SHP77 treated with DMSO at 0.1 percent for 48 hours (cell line): ENCODE data around the gene CSF2.
"Not testable (repeated sequence)": the region's sequence is repeated elsewhere in the genome, so short reads cannot be mapped to it uniquely, and the experiment has no call there.

Source experiments
- DNase-seq: peaks from one replicate; lab custom pipeline; 2025; lab: John Stamatoyannopoulos, UW

CSF2 gene

GRCh38 chr5:132087176-132087575, 13.6 kb downstream of the CSF2 start:
- DNase-seq: no peak

- no peak for DNase-seq
Measured at GRCh38 chr5:132087661-132088060, 14.1 kb downstream of the CSF2 start.

- DNase-seq: no peak
Measured at GRCh38 chr5:132089363-132089762, 15.8 kb downstream of the CSF2 start.

- no peak for DNase-seq
Measured at GRCh38 chr5:132090107-132090506, 16.5 kb downstream of the CSF2 start.

- DNase-seq: no peak
Measured at GRCh38 chr5:132093271-132093670, 19.7 kb downstream of the CSF2 start.

- DNase-seq: no peak
Measured at GRCh38 chr5:132094393-132095076, 20.9 kb downstream of the CSF2 start.

- no peak for DNase-seq
Measured at GRCh38 chr5:132095077-132095410, 21.5 kb downstream of the CSF2 start.

- no peak for DNase-seq
Measured at GRCh38 chr5:132095424-132095972, 21.9 kb downstream of the CSF2 start.

GRCh38 chr5:132096904-132097303, 23.3 kb downstream of the CSF2 start:
- DNase-seq: no peak

GRCh38 chr5:132098151-132098594, 24.6 kb downstream of the CSF2 start:
- no peak for DNase-seq

GRCh38 chr5:132098621-132099020, 25.0 kb downstream of the CSF2 start:
- no peak for DNase-seq

- no peak for DNase-seq
Measured at GRCh38 chr5:132099076-132099748, 25.6 kb downstream of the CSF2 start.

- no peak for DNase-seq
Measured at GRCh38 chr5:132099905-132100304, 26.3 kb downstream of the CSF2 start.

GRCh38 chr5:132100672-132101261, 27.2 kb downstream of the CSF2 start:
- DNase-seq: no peak

GRCh38 chr5:132101385-132101880, 27.8 kb downstream of the CSF2 start:
- no peak for DNase-seq

- no peak for DNase-seq
Measured at GRCh38 chr5:132102101-132102701, 28.6 kb downstream of the CSF2 start.

GRCh38 chr5:132102944-132103331, 29.3 kb downstream of the CSF2 start:
- no peak for DNase-seq

- no peak for DNase-seq
Measured at GRCh38 chr5:132103332-132103951, 29.9 kb downstream of the CSF2 start.

GRCh38 chr5:132103969-132104391, 30.4 kb downstream of the CSF2 start:
- no peak for DNase-seq

- DNase-seq: no peak
Measured at GRCh38 chr5:132104556-132104955, 31.0 kb downstream of the CSF2 start.

GRCh38 chr5:132105688-132106087, 32.1 kb downstream of the CSF2 start:
- no peak for DNase-seq

GRCh38 chr5:132108495-132108894, 34.9 kb downstream of the CSF2 start:
- DNase-seq: not testable (repeated sequence)
